ENCODE measurements around the gene LRP5. TPM values are rescaled to one million over a fixed set of nuclear protein-coding genes. Genes with fewer than 3 reads are reported as not detected.

Gene LRP5
- total and polyA plus RNA-seq, 2 experiments from 2014 or later, result 26.9 to 51.1 TPM

DNA sequence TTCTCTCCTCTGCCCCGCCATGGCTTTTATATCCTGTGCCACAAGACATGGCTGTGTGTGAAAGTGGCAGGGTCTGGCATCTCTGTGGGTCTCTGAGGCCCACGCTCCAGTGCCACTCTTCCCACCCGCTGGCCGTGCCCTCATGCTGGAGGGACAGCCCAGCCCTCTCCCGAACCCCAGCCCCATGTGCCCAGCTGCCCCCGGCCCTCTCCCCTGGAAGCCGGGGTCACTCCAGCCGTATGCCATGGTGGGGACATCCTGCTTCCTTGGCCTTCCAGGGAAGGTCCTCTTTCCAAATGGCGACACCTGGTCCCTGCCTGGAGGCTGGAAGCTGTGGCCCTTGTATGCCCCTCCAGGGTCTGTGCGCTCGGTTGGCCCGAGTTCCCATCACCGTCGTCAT lies 84.9 kb downstream of the LRP5 start:
- Histone ChIP-seq H3K27me3 (ENCODE audit: insufficient read depth) (no peaks in the 10 kb centered on the region), H3K27ac (ENCODE audit: low read depth) (no peak overlapping the region), H3K79me2 (replicated peaks; ENCODE audit: insufficient read depth) (no peaks in the 10 kb centered on the region)

DNA sequence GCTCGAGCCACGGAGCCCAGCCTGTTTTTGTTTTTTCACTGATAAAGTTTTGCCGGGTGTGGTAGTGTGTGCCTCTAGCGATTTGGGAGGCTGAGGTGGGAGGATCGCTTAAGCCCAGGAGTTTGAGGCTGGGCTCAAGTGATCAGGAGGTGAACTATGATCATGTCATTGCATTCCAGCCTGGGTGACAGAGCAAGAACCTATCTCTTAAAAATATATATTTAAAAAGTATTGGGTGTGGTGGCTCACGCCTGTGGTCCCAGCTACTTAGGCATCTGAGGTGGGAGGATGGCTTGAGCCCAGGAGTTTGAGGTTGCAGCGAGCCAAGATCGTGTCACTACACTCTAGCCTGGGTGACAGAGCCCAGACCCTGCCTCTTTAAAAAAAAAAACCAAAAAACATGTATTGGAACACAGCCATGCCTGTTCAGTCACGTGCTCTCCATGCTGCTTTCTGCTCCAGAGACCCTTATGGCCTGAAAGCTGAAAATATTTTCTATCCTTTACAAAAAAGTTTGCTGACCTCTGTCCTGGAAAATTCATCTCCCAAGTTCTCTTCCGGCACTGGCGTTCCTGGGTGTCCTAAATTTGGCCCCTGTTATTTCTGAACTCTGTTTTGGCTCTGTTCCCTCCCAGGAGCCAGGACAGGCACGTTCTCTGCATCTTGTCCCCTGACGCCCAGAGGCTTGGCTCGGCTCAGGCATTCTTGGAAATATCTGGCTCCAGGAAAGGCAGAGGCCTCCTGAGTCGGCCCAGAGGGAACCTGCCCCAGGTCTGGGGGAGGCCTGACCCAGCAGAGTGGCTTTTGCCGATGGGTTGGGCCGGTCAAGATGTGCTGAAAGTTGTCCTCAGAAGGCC lies 86.8 kb downstream of the LRP5 start:
- Histone ChIP-seq H4K20me1 (replicated peaks; ENCODE audit: insufficient read depth) (no peaks in the 10 kb centered on the region), H2AFZ (no peak overlapping the region), H3K4me1 (ENCODE audit: insufficient read depth) (no peaks in the 10 kb centered on the region), H3K9me2 (ENCODE audit: insufficient read depth) (no peaks in the 10 kb centered on the region), H3K27me3 (ENCODE audit: insufficient read depth) (no peaks in the 10 kb centered on the region), H3K36me3 (ENCODE audit: insufficient read depth) (no peaks in the 10 kb centered on the region), H3F3A (replicated peaks; ENCODE audit: low read depth) (no peaks in the 10 kb centered on the region), H3K4me2 (no peak overlapping the region), H3K79me2 (replicated peaks; ENCODE audit: insufficient read depth) (no peaks in the 10 kb centered on the region), H3K27ac (ENCODE audit: low read depth) (peak overlapping the region; percentile 86), H3K4me3 (no peak overlapping the region)
- Mint-ChIP-seq H3K4me3 (no peak overlapping the region), H3K27me3 (ENCODE audit: insufficient read depth, low read depth, poor library complexity) (peaks cover 3% of the 10 kb centered on the region), H3K36me3 (ENCODE audit: low read depth) (peaks cover 22% of the 10 kb centered on the region), H3K27ac (no peak overlapping the region), H3K9me3 (no peaks in the 10 kb centered on the region; the same call in 2 of the 3 replicates), H3K4me1 (no peaks in the 10 kb centered on the region)
- DNase-seq (ENCODE audit: low spot score), result no peak
- ATAC-seq, result no peak
- TF ChIP-seq NANOG (IDR thresholded peaks at IDR 0.05; ENCODE audit: borderline replicate concordance) (no peak), ZNF114 (CRISPR knock-in tag; IDR thresholded peaks at IDR 0.05) (no peak)
- TF ChIP-seq, protein P1, sequence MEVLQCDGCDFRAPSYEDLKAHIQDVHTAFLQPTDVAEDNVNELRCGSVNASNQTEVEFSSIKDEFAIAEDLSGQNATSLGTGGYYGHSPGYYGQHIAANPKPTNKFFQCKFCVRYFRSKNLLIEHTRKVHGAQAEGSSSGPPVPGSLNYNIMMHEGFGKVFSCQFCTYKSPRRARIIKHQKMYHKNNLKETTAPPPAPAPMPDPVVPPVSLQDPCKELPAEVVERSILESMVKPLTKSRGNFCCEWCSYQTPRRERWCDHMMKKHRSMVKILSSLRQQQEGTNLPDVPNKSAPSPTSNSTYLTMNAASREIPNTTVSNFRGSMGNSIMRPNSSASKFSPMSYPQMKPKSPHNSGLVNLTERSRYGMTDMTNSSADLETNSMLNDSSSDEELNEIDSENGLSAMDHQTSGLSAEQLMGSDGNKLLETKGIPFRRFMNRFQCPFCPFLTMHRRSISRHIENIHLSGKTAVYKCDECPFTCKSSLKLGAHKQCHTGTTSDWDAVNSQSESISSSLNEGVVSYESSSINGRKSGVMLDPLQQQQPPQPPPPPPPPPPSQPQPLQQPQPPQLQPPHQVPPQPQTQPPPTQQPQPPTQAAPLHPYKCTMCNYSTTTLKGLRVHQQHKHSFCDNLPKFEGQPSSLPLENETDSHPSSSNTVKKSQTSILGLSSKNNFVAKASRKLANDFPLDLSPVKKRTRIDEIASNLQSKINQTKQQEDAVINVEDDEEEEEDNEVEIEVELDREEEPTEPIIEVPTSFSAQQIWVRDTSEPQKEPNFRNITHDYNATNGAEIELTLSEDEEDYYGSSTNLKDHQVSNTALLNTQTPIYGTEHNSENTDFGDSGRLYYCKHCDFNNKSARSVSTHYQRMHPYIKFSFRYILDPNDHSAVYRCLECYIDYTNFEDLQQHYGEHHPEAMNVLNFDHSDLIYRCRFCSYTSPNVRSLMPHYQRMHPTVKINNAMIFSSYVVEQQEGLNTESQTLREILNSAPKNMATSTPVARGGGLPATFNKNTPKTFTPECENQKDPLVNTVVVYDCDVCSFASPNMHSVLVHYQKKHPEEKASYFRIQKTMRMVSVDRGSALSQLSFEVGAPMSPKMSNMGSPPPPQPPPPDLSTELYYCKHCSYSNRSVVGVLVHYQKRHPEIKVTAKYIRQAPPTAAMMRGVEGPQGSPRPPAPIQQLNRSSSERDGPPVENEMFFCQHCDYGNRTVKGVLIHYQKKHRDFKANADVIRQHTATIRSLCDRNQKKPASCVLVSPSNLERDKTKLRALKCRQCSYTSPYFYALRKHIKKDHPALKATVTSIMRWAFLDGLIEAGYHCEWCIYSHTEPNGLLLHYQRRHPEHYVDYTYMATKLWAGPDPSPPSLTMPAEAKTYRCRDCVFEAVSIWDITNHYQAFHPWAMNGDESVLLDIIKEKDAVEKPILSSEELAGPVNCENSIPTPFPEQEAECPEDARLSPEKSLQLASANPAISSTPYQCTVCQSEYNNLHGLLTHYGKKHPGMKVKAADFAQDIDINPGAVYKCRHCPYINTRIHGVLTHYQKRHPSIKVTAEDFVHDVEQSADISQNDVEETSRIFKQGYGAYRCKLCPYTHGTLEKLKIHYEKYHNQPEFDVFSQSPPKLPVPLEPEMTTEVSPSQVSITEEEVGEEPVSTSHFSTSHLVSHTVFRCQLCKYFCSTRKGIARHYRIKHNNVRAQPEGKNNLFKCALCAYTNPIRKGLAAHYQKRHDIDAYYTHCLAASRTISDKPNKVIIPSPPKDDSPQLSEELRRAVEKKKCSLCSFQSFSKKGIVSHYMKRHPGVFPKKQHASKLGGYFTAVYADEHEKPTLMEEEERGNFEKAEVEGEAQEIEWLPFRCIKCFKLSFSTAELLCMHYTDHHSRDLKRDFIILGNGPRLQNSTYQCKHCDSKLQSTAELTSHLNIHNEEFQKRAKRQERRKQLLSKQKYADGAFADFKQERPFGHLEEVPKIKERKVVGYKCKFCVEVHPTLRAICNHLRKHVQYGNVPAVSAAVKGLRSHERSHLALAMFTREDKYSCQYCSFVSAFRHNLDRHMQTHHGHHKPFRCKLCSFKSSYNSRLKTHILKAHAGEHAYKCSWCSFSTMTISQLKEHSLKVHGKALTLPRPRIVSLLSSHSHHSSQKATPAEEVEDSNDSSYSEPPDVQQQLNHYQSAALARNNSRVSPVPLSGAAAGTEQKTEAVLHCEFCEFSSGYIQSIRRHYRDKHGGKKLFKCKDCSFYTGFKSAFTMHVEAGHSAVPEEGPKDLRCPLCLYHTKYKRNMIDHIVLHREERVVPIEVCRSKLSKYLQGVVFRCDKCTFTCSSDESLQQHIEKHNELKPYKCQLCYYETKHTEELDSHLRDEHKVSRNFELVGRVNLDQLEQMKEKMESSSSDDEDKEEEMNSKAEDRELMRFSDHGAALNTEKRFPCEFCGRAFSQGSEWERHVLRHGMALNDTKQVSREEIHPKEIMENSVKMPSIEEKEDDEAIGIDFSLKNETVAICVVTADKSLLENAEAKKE (CRISPR knock-in tag; IDR thresholded peaks at IDR 0.05), result no peak
- TF ChIP-seq, protein P2, sequence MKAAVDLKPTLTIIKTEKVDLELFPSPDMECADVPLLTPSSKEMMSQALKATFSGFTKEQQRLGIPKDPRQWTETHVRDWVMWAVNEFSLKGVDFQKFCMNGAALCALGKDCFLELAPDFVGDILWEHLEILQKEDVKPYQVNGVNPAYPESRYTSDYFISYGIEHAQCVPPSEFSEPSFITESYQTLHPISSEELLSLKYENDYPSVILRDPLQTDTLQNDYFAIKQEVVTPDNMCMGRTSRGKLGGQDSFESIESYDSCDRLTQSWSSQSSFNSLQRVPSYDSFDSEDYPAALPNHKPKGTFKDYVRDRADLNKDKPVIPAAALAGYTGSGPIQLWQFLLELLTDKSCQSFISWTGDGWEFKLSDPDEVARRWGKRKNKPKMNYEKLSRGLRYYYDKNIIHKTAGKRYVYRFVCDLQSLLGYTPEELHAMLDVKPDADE (IDR thresholded peaks at IDR 0.05), result no peak

More for the DNA sequence above, 84.9 kb downstream of the LRP5 start:
- Mint-ChIP-seq H3K36me3 (ENCODE audit: low read depth) (peaks cover 10% of the 10 kb centered on the region), H3K27ac (no peak overlapping the region), H3K4me3 (no peak overlapping the region), H3K9me3 (no peaks in the 10 kb centered on the region; the same call in 2 of the 3 replicates), H3K27me3 (ENCODE audit: insufficient read depth, low read depth, poor library complexity) (no peaks in the 10 kb centered on the region), H3K4me1 (no peaks in the 10 kb centered on the region)
- no peaks in the 10 kb centered on the region for H3K36me3 ChIP-seq (ENCODE audit: insufficient read depth)
- no peaks in the 10 kb centered on the region for H3K4me1 ChIP-seq (ENCODE audit: insufficient read depth)
- no peaks in the 10 kb centered on the region for H3K9me2 ChIP-seq (ENCODE audit: insufficient read depth)
- DNase-seq (ENCODE audit: low spot score) (no peak), ATAC-seq (no peak)
- H3K4me2 ChIP-seq, result no peak overlapping the region
- H2AFZ ChIP-seq, result no peak overlapping the region
- no peaks in the 10 kb centered on the region for H3F3A ChIP-seq (replicated peaks; ENCODE audit: low read depth)
- TF ChIP-seq, protein P3, sequence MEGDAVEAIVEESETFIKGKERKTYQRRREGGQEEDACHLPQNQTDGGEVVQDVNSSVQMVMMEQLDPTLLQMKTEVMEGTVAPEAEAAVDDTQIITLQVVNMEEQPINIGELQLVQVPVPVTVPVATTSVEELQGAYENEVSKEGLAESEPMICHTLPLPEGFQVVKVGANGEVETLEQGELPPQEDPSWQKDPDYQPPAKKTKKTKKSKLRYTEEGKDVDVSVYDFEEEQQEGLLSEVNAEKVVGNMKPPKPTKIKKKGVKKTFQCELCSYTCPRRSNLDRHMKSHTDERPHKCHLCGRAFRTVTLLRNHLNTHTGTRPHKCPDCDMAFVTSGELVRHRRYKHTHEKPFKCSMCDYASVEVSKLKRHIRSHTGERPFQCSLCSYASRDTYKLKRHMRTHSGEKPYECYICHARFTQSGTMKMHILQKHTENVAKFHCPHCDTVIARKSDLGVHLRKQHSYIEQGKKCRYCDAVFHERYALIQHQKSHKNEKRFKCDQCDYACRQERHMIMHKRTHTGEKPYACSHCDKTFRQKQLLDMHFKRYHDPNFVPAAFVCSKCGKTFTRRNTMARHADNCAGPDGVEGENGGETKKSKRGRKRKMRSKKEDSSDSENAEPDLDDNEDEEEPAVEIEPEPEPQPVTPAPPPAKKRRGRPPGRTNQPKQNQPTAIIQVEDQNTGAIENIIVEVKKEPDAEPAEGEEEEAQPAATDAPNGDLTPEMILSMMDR (conservative IDR thresholded peaks at IDR 0.05; ENCODE audit: low read depth in 2 of 2), result no peak
- no peak for TF ChIP-seq EZH2phosphoT487 (IDR thresholded peaks at IDR 0.05; ENCODE audit: unreplicated experiment)
- no peaks in the 10 kb centered on the region for H4K20me1 ChIP-seq (replicated peaks; ENCODE audit: insufficient read depth)
- H3K4me3 ChIP-seq, result no peak overlapping the region
